ENCODE data around the gene CD83.
A peak's percentile ranks its signal among the peaks of the same experiment; 100 is the strongest.

CD83 gene

DNA sequence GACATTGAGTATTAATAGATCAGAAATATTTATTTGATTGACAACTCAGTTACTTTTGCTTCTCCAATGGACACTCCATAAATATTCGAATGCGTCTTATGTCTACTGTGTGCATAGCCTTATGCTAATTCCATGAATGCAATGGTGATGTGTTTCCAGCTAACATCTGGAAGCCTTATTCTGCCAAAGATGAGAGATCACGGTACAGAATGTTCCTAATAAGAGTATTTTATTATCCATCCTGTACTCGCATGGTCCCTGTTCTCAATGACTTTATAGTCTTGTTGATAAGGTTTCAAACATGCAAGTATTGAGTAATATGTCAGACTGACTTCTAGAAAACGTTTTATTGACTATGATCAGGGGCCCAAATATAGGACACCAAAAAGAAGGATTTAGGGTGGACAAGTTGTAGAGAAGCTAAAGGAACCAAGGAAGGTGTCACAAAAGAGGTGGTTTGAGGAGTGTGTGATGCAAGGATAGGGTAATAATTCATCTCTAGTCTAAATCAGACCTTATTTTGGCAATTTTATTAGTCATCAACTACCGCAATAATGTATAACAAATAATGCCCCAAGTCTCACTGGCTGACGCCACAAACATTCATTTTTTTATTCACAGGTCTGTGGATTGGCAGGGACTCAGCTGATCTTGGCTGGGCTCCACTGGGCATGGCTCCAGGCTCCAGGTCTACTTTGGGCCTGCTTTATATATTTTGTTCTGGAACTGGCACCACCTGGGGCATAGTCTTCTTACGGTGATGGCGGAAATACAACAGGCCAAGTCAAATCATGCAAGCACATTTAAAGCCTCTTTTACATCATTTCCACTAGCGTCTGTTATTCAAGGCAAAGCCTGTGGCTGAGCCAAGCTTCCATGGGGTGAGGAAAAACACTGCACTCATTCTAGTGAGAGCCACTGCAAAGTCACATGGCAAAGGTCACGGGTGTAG lies 24.5 kb upstream of the CD83 start:
- no peak for DNase-seq

DNA sequence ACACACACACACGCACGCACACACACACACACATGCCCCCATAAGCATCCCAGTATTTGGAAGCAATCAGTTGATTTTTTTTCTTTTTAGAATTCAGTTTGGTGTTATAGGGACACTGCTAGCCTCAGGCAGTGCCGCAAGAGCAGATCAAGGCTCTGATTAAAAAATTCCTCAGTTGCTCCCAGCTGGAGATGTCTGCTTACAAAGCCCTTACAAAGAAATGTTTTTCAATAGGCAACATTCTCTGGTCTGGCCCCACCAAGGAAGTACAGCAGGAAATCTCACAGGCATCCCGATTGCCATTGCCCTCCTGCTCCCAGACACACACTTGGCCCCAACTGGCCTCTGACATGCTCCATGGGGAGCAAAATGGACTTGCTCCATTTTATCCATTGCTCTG lies 22.9 kb upstream of the CD83 start:
- no peak for DNase-seq

DNA sequence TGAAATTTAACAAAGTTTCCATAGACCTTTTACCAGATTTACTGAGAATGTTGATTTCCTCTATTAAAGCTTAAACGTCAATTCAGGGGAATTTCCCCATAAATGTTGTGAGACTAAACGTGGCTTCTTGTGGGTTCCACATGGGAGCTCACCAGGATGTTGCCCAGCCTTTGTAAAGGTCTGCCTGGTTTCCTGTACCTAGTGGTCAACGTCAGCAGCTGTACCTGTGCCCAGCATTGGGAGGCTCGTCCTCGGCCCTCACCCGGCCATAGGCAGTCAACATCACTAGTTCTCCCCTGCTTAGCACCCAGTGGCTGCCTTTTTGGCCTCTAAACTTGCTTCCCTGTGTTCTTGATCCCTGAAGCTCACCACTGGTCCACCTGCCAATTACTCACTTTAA lies 22.1 kb upstream of the CD83 start:
- DNase-seq: no peak

GRCh38 chr6:14100138-14100537 lies 17.4 kb upstream of the CD83 start:
- DNase-seq: no peak

- no peak for DNase-seq
Measured at GRCh38 chr6:14100966-14101365, 16.6 kb upstream of the CD83 start.

- DNase-seq: no peak
Measured at GRCh38 chr6:14102383-14102782, 15.2 kb upstream of the CD83 start.

DNA sequence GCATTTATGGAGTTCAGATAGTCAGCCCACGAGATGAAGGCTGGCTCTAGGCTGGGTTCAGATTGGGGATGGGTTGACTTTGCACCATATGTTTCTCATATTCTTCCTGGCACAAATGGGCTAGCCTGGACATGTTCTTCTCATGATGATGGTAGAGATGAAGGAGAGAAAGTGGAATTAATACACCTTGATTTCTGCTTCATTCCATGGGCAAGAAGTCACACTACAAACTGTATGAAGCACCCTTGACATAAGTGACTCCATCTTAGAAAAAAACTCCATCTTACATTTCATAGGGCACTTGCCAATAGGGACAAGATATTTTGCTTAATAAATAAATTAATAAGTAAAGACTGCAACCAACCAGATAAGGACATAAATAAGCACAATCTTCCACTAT lies 12.0 kb upstream of the CD83 start:
- DNase-seq: no peak

- no peak for DNase-seq
Measured at GRCh38 chr6:14107000-14107399, 10.6 kb upstream of the CD83 start.

GRCh38 chr6:14107711-14108494 lies 9.7 kb upstream of the CD83 start:
- DNase-seq: no peak

- DNase-seq: peak; percentile 53
Measured at GRCh38 chr6:14108571-14109410, 8.8 kb upstream of the CD83 start.

DNA sequence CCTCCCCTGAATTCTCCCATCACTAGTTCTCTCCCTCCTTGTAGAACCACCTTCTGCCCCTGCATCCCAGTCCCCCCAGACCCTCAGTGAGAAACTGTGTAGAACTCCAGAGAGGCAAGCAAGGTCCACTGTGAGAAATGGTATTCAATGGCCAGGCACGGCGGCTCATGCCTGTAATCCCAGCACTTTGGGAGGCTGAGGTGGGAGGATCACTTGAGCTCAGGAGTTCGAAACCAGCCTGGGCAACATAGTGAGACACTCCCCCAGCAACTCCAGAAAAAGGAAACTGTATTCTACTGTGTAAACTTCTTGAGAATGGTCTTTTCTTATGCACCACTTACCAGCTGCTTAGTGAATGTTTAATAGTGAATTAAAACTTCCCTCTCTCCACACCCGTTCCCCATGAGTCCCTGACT lies 8.2 kb upstream of the CD83 start:
- DNase-seq: no peak

- DNase-seq: no peak
Measured at GRCh38 chr6:14110001-14110818, 7.4 kb upstream of the CD83 start.

GRCh38 chr6:14113976-14114375 lies 3.6 kb upstream of the CD83 start:
- DNase-seq: no peak

DNA sequence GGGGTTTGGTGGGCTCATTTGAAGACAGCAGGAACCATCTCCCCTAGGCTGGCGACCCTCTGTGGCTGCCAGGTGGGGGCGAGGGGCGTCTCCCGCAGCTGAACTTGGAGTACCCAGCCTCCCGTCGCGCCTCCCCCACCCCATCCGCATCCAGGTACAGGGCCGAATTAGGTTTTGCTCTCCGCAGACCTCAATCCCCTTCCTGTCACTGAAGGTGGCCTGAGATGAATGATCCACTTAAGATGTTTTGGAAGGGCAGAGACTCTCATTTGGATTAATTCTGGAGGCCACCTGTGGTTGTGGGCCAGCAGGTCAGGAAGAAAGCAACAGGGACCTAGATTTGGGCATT lies 493 bp downstream of the CD83 start:
- no peak for DNase-seq

DNA sequence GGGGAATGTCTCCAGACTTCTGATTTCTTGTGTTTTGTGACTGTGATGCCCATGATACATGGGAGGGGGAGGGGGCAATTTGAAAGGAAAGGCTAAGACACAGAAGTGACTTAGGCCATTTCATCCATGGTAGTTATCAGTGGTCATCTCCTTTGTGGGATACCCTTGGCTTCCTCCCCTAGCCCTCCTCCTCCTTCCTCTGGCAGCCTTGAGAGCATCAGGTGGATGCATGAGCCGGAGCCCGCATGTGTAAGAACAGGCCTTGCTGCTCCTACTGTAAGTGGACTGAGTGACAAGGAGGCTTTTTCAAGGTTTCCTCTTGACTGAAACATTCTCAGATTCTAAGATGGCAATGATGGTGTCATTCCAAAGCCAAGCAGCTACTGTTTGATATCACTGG lies 874 bp downstream of the CD83 start:
- no peak for DNase-seq

DNA sequence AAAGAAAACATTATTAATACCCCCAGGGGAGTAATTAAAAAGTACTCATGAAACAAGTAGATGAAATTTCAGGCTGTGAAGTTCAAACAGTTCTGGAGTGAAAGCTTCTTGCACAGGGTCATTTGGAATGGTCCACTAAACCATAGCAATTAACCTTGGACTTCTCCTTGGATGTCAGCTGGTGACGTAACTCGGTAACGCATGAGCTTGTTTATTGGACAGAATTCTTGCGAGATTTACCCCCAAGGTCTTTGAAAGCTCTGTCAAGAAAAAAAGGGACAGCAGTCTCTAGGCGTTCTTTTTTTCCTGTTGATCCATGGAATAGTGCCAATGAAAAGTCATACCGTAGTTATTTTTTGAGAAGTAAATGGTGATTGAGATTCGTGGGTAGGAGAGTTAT lies 2.2 kb downstream of the CD83 start:
- DNase-seq: no peak

GRCh38 chr6:14120546-14120945 lies 3.0 kb downstream of the CD83 start:
- DNase-seq: no peak

DNA sequence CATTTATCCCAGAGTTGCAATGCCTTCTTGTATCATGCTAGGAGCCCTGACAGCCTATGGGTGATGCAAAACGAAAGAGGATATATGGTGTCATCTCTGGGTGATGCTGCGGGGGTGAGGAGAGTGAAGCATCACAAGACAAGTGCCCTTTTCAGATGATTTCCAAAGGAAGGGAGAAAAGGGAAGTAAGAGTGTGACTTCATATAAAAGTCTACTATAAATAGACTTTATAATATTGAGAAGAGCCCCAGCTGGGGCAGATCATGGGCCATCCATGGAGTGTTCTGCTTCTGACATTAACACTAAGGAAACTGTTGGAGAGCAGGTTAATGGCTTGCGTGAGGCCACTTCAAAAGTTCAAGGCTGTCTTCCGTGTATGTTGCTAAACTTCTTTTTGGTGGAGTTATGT lies 4.4 kb downstream of the CD83 start:
- no peak for DNase-seq

DNA sequence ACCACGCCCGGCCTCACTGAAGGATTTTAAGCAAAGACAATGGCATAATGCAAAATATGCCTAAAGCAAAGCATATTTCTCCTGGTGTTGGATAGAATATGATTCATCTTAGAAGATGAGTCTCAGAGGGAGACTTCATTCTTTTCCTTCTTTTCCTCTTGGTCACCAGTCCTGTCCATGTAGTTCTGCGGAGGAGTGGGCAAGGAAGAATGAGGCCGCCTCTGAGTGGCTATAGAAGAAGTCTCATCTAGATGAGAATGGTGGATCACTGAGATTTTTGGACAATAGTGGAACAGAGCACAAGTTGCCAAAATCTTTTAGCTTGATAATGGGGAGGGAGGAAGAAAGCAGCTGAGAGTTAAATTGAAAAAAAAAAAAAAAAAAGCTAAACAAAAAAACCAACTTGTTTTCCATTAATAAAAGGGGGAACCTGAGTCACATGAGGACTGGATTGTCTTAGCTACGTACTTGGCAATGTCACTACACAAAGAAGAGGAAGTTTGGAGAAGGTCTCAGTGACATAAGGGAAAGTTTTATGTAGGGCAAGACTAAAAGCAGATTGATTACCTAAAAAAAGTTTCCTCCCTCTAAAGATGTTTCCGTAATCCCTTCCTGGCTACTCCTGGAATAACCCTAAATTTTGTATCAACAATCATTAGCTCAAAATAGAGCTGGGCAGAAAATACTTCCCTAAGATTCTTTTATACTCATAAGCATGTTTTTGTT lies 6.0 kb downstream of the CD83 start:
- DNase-seq: no peak

DNA sequence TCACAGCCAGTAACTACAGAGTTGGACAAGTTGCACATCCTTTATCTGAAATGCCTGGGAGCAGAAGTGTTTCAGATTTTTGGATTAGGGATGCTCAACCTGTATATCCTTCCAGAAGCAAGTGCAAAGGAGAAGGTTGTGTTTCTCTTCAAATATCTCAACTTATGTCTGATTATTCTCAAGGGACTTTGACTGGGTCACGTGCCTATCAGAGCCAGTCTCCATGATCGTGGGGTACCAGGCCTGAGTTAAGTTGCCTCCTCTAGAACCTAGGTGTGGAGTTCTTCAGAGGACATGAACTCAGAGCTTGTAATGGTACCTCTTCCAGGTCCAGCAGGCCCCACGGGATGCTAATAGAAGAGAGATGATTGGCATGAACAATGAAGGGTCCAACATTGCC lies 7.8 kb downstream of the CD83 start:
- DNase-seq: no peak

- DNase-seq: no peak
Measured at GRCh38 chr6:14126191-14126590, 8.6 kb downstream of the CD83 start.

DNA sequence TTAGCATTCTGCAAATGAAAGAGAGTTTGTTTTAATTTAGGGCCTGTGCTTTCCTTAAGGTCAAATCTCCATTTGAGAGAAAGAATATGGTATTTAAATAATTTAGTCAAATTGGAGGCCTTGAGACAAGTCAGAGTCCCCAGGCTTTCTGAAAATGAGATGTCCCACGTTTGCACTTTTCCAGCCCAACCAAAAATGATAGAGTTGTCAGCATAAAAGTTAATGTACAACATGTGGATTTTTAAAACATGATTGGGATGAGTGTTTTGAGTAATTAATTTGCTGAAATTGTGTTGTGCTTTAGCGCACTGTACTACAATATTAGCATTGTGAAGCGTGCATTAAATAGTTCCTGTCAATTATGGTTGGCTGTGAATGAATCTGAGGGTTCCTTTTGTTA lies 10.0 kb downstream of the CD83 start:
- no peak for DNase-seq

Measured in CD4-positive, alpha-beta T cell treated with Interleukin-10 for 1 hour (primary cell).